PC-3 (cell line): ENCODE measurements around the gene RGS4. TPM values are rescaled to one million over a fixed set of nuclear protein-coding genes. Genes with fewer than 3 reads are reported as not detected.

Experiments
- ATAC-seq: fragments of 200-7000 bp; cut with Tn5 transposase; 2 replicates; pipeline ENCODE4 v1.9.1; 2020; ENCODE audit warnings: mild to moderate bottlenecking, moderate library complexity
- BruUV-seq: library from RNA; stranded (reverse); fragments of 400-500 nt; replicated peaks from 2 replicates; lab custom pipeline; 2021; lab: Mats Ljungman, UMichigan
- CTCF ChIA-PET: fragments of 300-600 bp; sonication (Branson Sonifier 250); formaldehyde crosslinking; loops from one replicate; lab custom pipeline; 2022; ENCODE audit warnings: antibody characterized with exemption; lab: Charles Lee
- POLR2A ChIA-PET: fragments of 300-600 bp; sonication (Branson Sonifier 250); formaldehyde crosslinking; loops from one replicate; lab custom pipeline; 2022; ENCODE audit warnings: antibody characterized with exemption; ENCODE audit not compliant: unreplicated experiment; lab: Charles Lee
- DNase-seq: peaks from one replicate; pipeline ENCODE4 v3.0.0-alpha.2; 2015
- H2AFZ ChIP-seq: fragments of 300-600 bp; sonication (generic); 2 replicates; pipeline ENCODE4 v1.6.0; 2016; ENCODE audit warnings: antibody characterized with exemption, low read length
- H3F3A ChIP-seq: fragments of 300-600 bp; sonication (generic); one replicate; pipeline ENCODE4 v1.6.0; 2017; ENCODE audit warnings: antibody characterized with exemption, low read length, control low read depth, mild to moderate bottlenecking; ENCODE audit not compliant: unreplicated experiment
- H3K27ac ChIP-seq: fragments of 300-600 bp; sonication (generic); 2 replicates; pipeline ENCODE4 v1.5.1; 2016; ENCODE audit warnings: mild to moderate bottlenecking, low read length
- H3K27me3 ChIP-seq: fragments of 300-600 bp; sonication (generic); 2 replicates; pipeline ENCODE4 v1.6.1; 2016; ENCODE audit warnings: low read length, mixed read lengths
- H3K36me3 ChIP-seq: fragments of 300-600 bp; sonication (generic); 2 replicates; pipeline ENCODE4 v1.6.1; 2016; ENCODE audit warnings: low read depth, mixed run types, low read length, mixed read lengths
- H3K4me1 ChIP-seq: fragments of 300-600 bp; sonication (generic); 2 replicates; pipeline ENCODE4 v1.5.1; 2016; ENCODE audit warnings: low read length; ENCODE audit not compliant: insufficient read depth
- H3K4me2 ChIP-seq: fragments of 300-600 bp; sonication (generic); 2 replicates; pipeline ENCODE4 v1.6.0; 2016; ENCODE audit warnings: low read length
- H3K4me3 ChIP-seq: fragments of 300-600 bp; sonication (generic); 2 replicates; pipeline ENCODE4 v1.5.1; 2016; ENCODE audit warnings: mild to moderate bottlenecking, low read length, mixed read lengths
- H3K79me2 ChIP-seq: fragments of 300-600 bp; sonication (generic); 2 replicates; pipeline ENCODE4 v1.6.1; 2017; ENCODE audit warnings: low read length, mixed read lengths
- H3K9ac ChIP-seq: fragments of 300-600 bp; sonication (generic); 2 replicates; pipeline ENCODE4 v1.6.0; 2016; ENCODE audit warnings: mild to moderate bottlenecking, low read length
- H3K9me2 ChIP-seq: fragments of 300-600 bp; sonication (generic); replicated peaks from 2 replicates; pipeline ENCODE4 v1.6.1; 2016; ENCODE audit warnings: mixed run types, low read length, mixed read lengths
- H3K9me3 ChIP-seq: fragments of 300-600 bp; sonication (generic); 2 replicates; pipeline ENCODE4 v1.6.1; 2016; ENCODE audit warnings: low read length, mixed read lengths
- H4K20me1 ChIP-seq: fragments of 300-600 bp; sonication (generic); 2 replicates; pipeline ENCODE4 v1.6.1; 2016; ENCODE audit warnings: low read length, mixed read lengths
- CTCF ChIP-seq: fragments of 300-600 bp; sonication (generic); conservative IDR thresholded peaks from 2 replicates; pipeline ENCODE4 v1.5.1; 2017; ENCODE audit warnings: antibody characterized with exemption, low read depth, mild to moderate bottlenecking, low read length
- EZH2 ChIP-seq: fragments of 300-600 bp; sonication (generic); IDR thresholded peaks from one replicate; pipeline ENCODE4 v1.6.1; 2017; ENCODE audit warnings: antibody characterized with exemption, mild to moderate bottlenecking, low read length; ENCODE audit not compliant: unreplicated experiment
- EZH2phosphoT487 ChIP-seq: fragments of 300-600 bp; sonication (generic); IDR thresholded peaks from 2 replicates; pipeline ENCODE4 v1.6.1; 2018; ENCODE audit warnings: mild to moderate bottlenecking, antibody characterized with exemption, low read length, borderline replicate concordance
- intact Hi-C: fragments of 100-400 bp; cut with micrococcal nuclease; formaldehyde crosslinking; loops from 2 replicates; pipeline ENCODE4 v1.9.0; 2023
- total RNA-seq: library from RNA; depleted of rRNA; stranded (reverse); fragments of >200 nt; gene quantifications from 2 replicates; pipeline ENCODE4 v1.2.3, GENCODE V29; 2014

The RGS4 gene
- total RNA-seq, 1 experiment from 2014 or later, result 6.0 TPM

GRCh38 chr1:163072658-163073057 lies 3.5 kb downstream of the RGS4 start:
- peak; percentile 77 for DNase-seq

GRCh38 chr1:163074004-163074403 lies 4.8 kb downstream of the RGS4 start:
- H3K9me2 ChIP-seq, result no peaks in the 10 kb centered on the region
- no peaks in the 10 kb centered on the region for H3K9me3 ChIP-seq
- no peaks in the 10 kb centered on the region for H4K20me1 ChIP-seq
- no peak overlapping the region for H3K27ac ChIP-seq
- no TSS peak for BruUV-seq
- intact Hi-C loops, result loop anchor here (5.0 kb wide), 1 partner anchor 178 kb away; no protein-coding TSS in a partner anchor
- H3K27me3 ChIP-seq, result no peaks in the 10 kb centered on the region
- no peaks in the 10 kb centered on the region for H3K36me3 ChIP-seq
- no peaks in the 10 kb centered on the region for H3K79me2 ChIP-seq
- no peak overlapping the region for H3K9ac ChIP-seq
- H3K4me1 ChIP-seq, result peaks cover 23% of the 10 kb centered on the region
- TF ChIP-seq CTCF, result no peak
- TF ChIP-seq EZH2, result no peak
- no peak for TF ChIP-seq EZH2phosphoT487
- ATAC-seq, result no peak
- H2AFZ ChIP-seq, result no peak overlapping the region
- ChIA-PET CTCF (no interaction called here), POLR2A (interaction anchor here (0.7 kb wide), 1 partner anchor 100 kb away, joined by 3 read pairs; no protein-coding TSS in a partner anchor)
- no peaks in the 10 kb centered on the region for H3F3A ChIP-seq
- DNase-seq, result no peak
- H3K4me3 ChIP-seq, result no peak overlapping the region
- no peak overlapping the region for H3K4me2 ChIP-seq

More at GRCh38 chr1:163072658-163073057, 3.5 kb downstream of the RGS4 start:
- ChIA-PET POLR2A (no interaction called here), CTCF (no interaction called here)
- Histone ChIP-seq H3K79me2 (no peaks in the 10 kb centered on the region), H3K36me3 (no peaks in the 10 kb centered on the region), H3K9me2 (no peaks in the 10 kb centered on the region), H3K9me3 (no peaks in the 10 kb centered on the region), H3K4me3 (no peak overlapping the region), H3K27ac (peak overlapping the region; percentile 79), H2AFZ (no peak overlapping the region), H3K4me2 (peak overlapping the region; percentile 52), H4K20me1 (no peaks in the 10 kb centered on the region), H3F3A (no peaks in the 10 kb centered on the region), H3K9ac (peak overlapping the region; percentile 31), H3K4me1 (peaks cover 30% of the 10 kb centered on the region), H3K27me3 (no peaks in the 10 kb centered on the region)
- intact Hi-C loops, result loop anchor here (1.0 to 5.0 kb wide), 3 partner anchors 99 to 243 kb away; no protein-coding TSS in a partner anchor
- no TSS peak for BruUV-seq
- ATAC-seq, result peak; percentile 12; the same call in 1 of the 2 replicates
- no peak for TF ChIP-seq CTCF
- TF ChIP-seq EZH2, result no peak
- TF ChIP-seq EZH2phosphoT487, result no peak

- Histone ChIP-seq H3K9me2 (no peaks in the 10 kb centered on the region), H3K9me3 (no peaks in the 10 kb centered on the region), H3F3A (no peaks in the 10 kb centered on the region), H3K4me1 (peaks cover 18% of the 10 kb centered on the region), H3K4me3 (no peak overlapping the region), H3K9ac (no peak overlapping the region), H3K27ac (no peak overlapping the region), H3K79me2 (no peaks in the 10 kb centered on the region), H3K36me3 (no peaks in the 10 kb centered on the region), H3K4me2 (no peak overlapping the region), H2AFZ (no peak overlapping the region), H3K27me3 (no peaks in the 10 kb centered on the region), H4K20me1 (no peaks in the 10 kb centered on the region)
- POLR2A ChIA-PET, result no interaction called here
- no peak for TF ChIP-seq EZH2
- no peak for TF ChIP-seq CTCF
- TF ChIP-seq EZH2phosphoT487, result no peak
- ATAC-seq (no peak), DNase-seq (no peak)
- CTCF ChIA-PET, result no interaction called here
- BruUV-seq, result no TSS peak
- intact Hi-C loops, result loop anchor here (5.0 kb wide), 1 partner anchor 178 kb away; no protein-coding TSS in a partner anchor
These were observed 5.6 kb downstream of the RGS4 start for GRCh38 chr1:163074716-163075284.
